ENCODE data around the gene ABLIM2. TPM values are rescaled to one million over a fixed set of nuclear protein-coding genes. Genes with fewer than 3 reads are reported as not detected.

Gene ABLIM2
- polyA plus RNA-seq, 2 of the 4 experiments (the other 2 are of a cell fraction), result 0.21 to 0.40 TPM

- WGBS (ENCODE audit: missing lambda C conversion rate), result 43% methylated on average over 10 of the region's 17 CpGs
- no peaks in the 10 kb centered on the region for H3K4me1 ChIP-seq
- H3K4me3 ChIP-seq, result no peak overlapping the region
- ATAC-seq (no peak), FAIRE-seq (no peak), DNase-seq (ENCODE audit: low read depth in 1 of 2, low spot score in 1 of 2) (no peak)
- TF ChIP-seq FOXS1 (CRISPR knock-in tag; IDR thresholded peaks at IDR 0.05) (no peak), CHD4 (IDR thresholded peaks at IDR 0.05; ENCODE audit: borderline replicate concordance) (no peak), MAX (IDR thresholded peaks at IDR 0.05) (no peak), BHLHE40 (IDR thresholded peaks at IDR 0.05; ENCODE audit: low read depth, low read length) (no peak), PBX3 (IDR thresholded peaks at IDR 0.05) (no peak), RAD21 (conservative IDR thresholded peaks at IDR 0.05 in 1 of 2, IDR thresholded peaks at IDR 0.05 in 1 of 2) (no peak), NR3C1 (IDR thresholded peaks at IDR 0.05) (no peak), NPAS2 (CRISPR knock-in tag; IDR thresholded peaks at IDR 0.05; ENCODE audit: borderline replicate concordance) (no peak), HOXB5 (CRISPR knock-in tag; IDR thresholded peaks at IDR 0.05) (no peak), SMC3 (IDR thresholded peaks at IDR 0.05) (no peak)
- H3K4me2 ChIP-seq, result no peak overlapping the region
- CTCF ChIA-PET, result interaction anchor here (1.5 kb wide), 1 partner anchor 9 kb away, joined by 4 read pairs; no protein-coding TSS in a partner anchor
- H3K27ac ChIP-seq, result no peak overlapping the region
- H3K9me3 ChIP-seq, result no peaks in the 10 kb centered on the region
- POLR2A ChIA-PET, result no interaction called here
Measured at GRCh38 chr4:8084031-8084660, 74.5 kb downstream of the ABLIM2 start.

GRCh38 chr4:8083086-8083825 lies 75.4 kb downstream of the ABLIM2 start:
- FAIRE-seq (no peak), DNase-seq (ENCODE audit: low read depth in 1 of 2, low spot score in 1 of 2) (no peak), ATAC-seq (no peak)
- WGBS (ENCODE audit: missing lambda C conversion rate), result 42% methylated on average over 19 of the region's 21 CpGs
- POLR2A ChIA-PET, result no interaction called here
- H3K4me1 ChIP-seq, result no peaks in the 10 kb centered on the region
- H3K4me3 ChIP-seq, result no peak overlapping the region
- CTCF ChIA-PET, result interaction anchor here (1.5 kb wide), 1 partner anchor 8 kb away, joined by 4 read pairs; no protein-coding TSS in a partner anchor
- no peak overlapping the region for H3K27ac ChIP-seq
- no peak for TF ChIP-seq CBX2 (IDR thresholded peaks at IDR 0.05; ENCODE audit: borderline replicate concordance, low read depth)
- no peak for TF ChIP-seq NPAS2 (CRISPR knock-in tag; IDR thresholded peaks at IDR 0.05; ENCODE audit: borderline replicate concordance)
- TF ChIP-seq RFX5 (IDR thresholded peaks at IDR 0.05), result no peak
- TF ChIP-seq PHF8 (IDR thresholded peaks at IDR 0.05; ENCODE audit: borderline replicate concordance, low read depth), result no peak
- no peak for TF ChIP-seq JUN (IDR thresholded peaks at IDR 0.05)
- TF ChIP-seq ZSCAN20 (CRISPR knock-in tag; IDR thresholded peaks at IDR 0.05), result no peak
- TF ChIP-seq MAX (IDR thresholded peaks at IDR 0.05), result no peak
- no peak for TF ChIP-seq EHMT2 (IDR thresholded peaks at IDR 0.05; ENCODE audit: low read depth)
- no peak for TF ChIP-seq ZC3H11A (IDR thresholded peaks at IDR 0.05)
- TF ChIP-seq EHF (CRISPR knock-in tag; IDR thresholded peaks at IDR 0.05), result no peak
- no peak for TF ChIP-seq HDAC2 (IDR thresholded peaks at IDR 0.05)
- no peak for TF ChIP-seq HES2 (IDR thresholded peaks at IDR 0.05)
- no peak for TF ChIP-seq FOXS1 (CRISPR knock-in tag; IDR thresholded peaks at IDR 0.05)
- TF ChIP-seq EP300 (IDR thresholded peaks at IDR 0.05), result no peak
- TF ChIP-seq HOXB5 (CRISPR knock-in tag; IDR thresholded peaks at IDR 0.05), result no peak
- H3K9me3 ChIP-seq, result no peaks in the 10 kb centered on the region
- no peak overlapping the region for H3K4me2 ChIP-seq

- no peaks in the 10 kb centered on the region for H3K4me1 ChIP-seq
- no peaks in the 10 kb centered on the region for H3K9me3 ChIP-seq
- DNase-seq (ENCODE audit: low read depth in 1 of 2, low spot score in 1 of 2) (no peak), ATAC-seq (no peak), FAIRE-seq (no peak)
- CTCF ChIA-PET, result no interaction called here
- TF ChIP-seq NFE2L2 (conservative IDR thresholded peaks at IDR 0.05; ENCODE audit: low read length) (no peak), POLR2AphosphoS2 (conservative IDR thresholded peaks at IDR 0.05; ENCODE audit: low read length) (no peak), HES2 (IDR thresholded peaks at IDR 0.05) (no peak), MAZ (IDR thresholded peaks at IDR 0.05; ENCODE audit: borderline replicate concordance, low read depth, low read length) (no peak), FOSL2 (IDR thresholded peaks at IDR 0.05) (no peak), FOSL2 (CRISPR knock-in tag; IDR thresholded peaks at IDR 0.05) (no peak), SMC3 (IDR thresholded peaks at IDR 0.05) (no peak), HDAC2 (IDR thresholded peaks at IDR 0.05) (no peak)
- WGBS (ENCODE audit: missing lambda C conversion rate), result 31% methylated on average over 10 of the region's 10 CpGs
- H3K27ac ChIP-seq, result no peak overlapping the region
- H3K4me2 ChIP-seq, result no peak overlapping the region
- no peak overlapping the region for H3K4me3 ChIP-seq
- POLR2A ChIA-PET, result no interaction called here
Measured at GRCh38 chr4:8082517-8083055, 76.0 kb downstream of the ABLIM2 start.
